ENCODE results near the gene TEKT2.

The TEKT2 gene

DNA sequence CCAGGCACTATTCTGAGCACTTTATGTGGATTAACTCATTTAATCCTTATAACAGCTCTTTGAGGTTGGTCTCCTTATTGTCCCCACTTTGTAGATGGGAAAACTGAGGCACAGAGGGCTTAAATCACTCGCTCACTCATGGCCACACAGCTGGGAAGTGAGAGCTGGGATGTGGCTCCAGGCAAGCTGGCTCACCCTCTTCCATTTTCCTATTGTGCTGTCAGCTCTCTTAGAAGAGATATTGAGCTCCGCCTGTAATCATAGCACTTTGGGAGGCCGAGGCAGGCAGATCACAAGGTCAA lies 45.0 kb downstream of the TEKT2 start:
- no peak for DNase-seq (ENCODE audit: low read depth)

DNA sequence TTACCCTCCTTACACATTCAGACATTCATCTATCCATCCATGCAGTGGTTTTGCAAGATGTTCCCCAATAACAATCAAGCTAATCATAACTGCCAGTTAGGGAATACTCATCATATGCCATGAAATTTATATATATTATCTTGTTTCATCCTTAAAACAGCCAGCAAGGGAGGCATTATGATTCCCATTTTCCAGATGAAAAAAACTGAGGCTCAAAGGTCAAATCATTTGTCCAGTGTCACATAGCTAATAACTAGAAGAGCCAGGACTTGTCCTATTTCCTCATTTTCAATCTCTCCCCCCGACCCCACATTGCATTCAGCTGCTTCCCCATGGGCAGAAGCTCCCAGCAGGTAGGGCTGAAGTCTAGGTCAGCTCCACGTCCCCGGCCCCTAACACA lies 48.1 kb downstream of the TEKT2 start:
- no peak for DNase-seq (ENCODE audit: low read depth)

DNA sequence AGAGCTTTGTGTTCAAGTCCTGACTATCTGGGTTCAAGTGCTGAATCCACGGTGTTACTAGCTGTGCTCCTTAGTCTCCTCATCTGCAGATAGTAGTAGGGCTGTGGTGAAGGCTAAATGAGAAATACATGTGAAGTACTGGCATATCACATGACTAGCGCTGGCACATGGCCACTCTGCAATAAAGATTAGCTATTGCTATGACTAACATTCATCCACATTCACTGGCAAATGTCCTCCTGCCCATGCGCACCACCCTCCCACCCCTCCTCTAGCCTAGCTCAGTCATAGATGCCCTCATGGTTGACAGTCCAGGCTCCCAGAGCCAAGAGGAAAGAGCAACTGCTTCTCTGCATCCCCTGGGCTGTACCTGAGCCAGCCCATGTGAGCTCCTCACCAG lies 49.6 kb downstream of the TEKT2 start:
- no peak for DNase-seq (ENCODE audit: low read depth)

DNA sequence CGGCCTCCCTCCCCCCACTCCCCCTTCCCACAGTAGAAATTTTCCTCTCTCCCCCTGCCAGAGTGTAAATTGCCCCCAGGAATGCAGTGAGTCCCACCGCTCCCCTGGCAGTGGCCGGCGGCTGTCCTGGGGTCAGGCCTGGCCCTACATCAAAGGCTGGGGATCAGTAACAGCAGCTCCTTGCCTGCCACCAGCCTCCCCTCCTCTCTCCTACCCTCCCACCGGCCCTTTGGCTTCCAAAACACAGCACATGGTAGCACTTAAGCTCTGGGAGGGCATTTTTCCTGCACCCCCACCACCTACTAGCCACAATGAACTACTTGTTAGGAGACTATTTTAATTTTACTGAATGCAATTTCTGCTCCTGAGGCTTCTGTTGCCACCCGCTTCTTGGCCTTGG lies 50.1 kb downstream of the TEKT2 start:
- no peak for DNase-seq (ENCODE audit: low read depth)

DNA sequence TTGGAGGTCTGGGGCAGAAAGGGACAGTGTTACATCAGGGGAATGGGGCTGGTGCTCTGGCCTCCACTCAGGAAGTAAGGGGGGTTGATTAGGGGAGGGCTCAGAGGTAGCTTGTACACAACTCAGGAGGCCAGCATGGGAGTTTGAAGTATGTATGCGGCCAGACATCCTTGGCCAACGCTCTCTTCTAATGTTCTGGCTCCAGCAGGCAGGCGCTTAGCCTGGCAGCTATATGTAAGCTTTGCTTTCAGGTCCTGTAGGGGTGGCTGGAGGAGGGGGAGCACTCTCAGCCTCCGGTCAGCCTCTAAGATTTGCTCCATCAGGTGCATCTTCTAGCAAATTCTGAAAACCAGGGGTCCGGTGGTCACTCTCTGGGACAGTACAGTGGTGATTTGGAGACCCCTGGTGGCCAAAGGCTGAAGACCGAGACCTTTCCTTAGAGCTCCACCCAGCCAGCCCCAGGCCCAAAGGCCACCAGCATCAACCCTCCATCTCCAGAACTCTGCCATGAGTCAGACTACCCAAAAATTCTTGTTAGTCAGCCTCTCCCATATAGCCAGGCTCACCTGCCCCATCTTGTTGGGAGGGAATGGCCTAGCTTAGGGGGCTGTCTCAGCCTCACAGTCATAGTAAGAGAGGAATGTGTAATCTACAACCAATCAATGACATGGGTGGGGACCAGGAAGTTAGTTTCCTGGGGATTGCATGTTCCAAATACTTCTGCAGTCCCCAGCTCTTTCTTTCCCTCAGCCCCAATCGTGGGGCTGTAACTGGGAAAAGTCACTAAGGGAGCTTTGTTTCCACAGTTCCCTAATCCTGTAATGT lies 50.8 kb downstream of the TEKT2 start:
- DNase-seq (ENCODE audit: low read depth) = no peak

DNA sequence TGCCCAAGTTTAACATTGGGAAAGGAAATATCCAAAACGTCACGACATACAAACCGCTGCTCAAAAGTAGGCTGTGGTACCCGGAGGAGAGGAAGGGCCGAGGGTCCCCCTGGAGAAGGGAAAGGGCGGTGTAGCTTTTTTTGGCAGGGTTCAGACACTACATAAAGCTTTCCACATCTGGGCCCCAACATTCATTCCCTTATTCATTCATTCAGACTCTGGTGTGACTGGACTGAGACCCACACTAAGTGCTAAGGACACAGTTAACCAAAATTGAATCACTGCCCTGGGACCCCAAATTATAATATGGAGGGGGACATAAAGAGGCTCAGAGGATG lies 51.4 kb downstream of the TEKT2 start:
- DNase-seq (ENCODE audit: low read depth) = no peak

DNA sequence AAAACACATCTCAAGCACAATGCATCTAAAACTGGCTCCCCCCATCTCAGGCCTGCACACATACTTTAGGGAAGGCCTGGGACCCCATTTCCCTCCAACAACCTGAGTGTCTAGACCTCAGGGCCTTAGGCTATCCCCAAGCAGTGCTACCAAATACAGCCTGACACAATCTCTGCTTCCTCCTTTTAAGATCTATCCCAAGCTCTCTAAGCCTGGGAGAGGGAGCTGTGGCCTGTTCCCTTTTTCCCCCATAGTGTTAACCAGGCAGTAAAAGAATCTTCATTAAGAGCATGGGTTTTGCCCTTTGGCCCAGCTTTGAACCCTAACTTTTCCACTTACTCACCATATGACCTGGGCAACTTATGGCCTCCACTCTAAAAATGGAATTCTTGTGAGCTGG lies 51.9 kb downstream of the TEKT2 start:
- no peak for DNase-seq (ENCODE audit: low read depth)

DNA sequence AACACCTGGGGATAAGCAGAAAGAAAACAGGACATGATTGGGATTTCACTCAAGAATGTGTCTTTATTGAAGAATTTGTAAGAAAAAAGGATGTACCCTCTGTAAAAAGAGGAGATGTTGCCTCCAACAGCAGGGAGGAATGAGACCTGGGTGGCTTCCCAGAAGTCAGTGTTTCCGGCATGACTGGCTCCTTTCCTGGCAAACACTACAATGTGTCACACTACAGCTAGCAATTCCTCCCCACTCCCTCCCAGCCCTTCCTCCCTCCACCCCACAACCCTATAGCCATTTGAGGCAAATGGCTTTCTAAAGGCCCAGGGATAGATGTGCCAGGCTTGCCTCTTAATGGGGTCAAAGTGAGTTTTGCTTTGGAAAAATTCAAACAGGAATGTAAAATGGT lies 52.6 kb downstream of the TEKT2 start:
- DNase-seq (ENCODE audit: low read depth) = no peak

DNA sequence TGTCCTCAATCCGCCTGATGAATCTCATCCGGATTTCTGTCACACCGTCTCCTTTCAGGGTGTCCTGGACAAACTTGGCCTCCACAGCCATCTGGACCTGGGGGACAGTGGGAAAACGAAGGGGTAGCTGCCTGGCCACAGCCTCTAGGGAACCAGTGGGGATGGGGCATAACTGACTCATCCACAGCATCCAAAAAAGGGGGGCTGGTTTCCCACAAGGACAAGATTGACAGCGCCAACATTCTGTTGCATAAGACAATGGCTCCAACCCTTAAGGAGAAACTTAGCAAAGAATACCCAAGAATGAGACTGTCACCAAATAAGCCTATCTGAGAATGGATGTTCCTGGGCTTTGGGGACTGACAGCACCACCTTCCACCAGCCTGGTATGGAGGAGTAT lies 53.3 kb downstream of the TEKT2 start:
- DNase-seq (ENCODE audit: low read depth) = no peak

DNA sequence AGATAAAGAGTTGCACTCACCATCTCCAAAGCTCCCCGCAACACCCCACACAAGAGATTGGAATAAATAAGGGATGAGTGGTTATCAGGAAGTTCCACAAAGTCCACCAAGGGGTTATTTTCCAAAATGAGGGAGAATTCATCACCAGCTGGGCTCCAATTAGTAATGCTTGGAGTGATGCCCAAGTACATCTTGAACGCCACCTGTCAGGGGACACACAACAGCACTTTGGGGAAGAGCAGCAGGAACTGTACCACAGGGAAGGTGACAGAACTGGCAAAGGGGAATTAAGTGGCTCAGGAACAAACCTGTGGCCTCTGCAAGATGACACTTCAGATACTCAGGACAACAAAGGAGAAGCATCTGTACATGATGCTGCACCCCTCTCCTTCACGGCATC lies 53.9 kb downstream of the TEKT2 start:
- no peak for DNase-seq (ENCODE audit: low read depth)

Measured in T-helper 22 cell (primary cell).